GM21367 (cell line): ENCODE measurements around the gene PCBP3.

Experiments
- ATAC-seq: cut with Tn5 transposase; IDR thresholded peaks from one replicate; pipeline ENCODE4 v1.9.1; 2021; ENCODE audit not compliant: unreplicated experiment

Gene PCBP3

DNA sequence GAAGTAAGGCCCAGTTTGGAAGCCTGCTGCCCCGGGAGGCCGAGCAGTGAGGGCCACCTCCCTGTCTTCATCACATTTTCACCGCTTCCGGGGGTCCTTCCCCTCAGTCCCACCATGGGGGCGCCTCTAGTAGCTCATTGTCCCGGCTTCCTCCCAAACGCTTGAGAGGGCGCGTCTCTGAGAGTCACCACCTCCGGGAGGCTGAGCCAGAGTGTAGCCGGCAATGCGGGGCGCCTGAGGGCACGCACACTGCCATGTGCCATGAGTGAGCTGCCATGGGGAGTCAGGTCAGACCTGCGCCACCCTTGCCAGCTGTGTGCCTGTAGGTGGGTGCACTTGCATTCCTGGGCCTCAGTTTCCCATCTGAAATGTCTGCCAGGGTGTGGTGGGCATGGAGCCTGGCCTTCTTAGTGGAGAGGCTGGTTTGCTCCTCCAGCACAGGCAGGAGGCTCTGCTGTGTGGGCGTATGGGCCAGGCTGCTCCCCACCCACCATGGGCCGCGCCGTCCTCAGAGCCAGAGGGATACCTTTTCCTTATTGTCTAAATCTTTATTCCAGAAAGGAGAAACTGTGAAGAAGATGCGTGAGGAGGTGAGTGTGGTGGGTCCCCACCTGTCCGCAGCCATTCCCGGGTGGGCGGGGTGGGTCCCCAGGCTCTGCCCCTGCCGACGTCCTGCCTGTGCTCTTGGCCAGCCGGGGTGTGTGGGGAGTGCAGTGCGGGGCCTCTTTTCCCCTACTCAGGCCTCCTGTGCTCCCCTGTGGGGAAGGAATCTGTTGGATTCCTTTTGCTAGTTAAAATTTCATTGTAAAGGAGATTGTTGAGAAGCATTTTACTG, 256.7 kb downstream of the PCBP3 start:
- ATAC-seq: no peak

GRCh38 chr21:45901061-45901690, 257.7 kb downstream of the PCBP3 start:
- no peak for ATAC-seq

DNA sequence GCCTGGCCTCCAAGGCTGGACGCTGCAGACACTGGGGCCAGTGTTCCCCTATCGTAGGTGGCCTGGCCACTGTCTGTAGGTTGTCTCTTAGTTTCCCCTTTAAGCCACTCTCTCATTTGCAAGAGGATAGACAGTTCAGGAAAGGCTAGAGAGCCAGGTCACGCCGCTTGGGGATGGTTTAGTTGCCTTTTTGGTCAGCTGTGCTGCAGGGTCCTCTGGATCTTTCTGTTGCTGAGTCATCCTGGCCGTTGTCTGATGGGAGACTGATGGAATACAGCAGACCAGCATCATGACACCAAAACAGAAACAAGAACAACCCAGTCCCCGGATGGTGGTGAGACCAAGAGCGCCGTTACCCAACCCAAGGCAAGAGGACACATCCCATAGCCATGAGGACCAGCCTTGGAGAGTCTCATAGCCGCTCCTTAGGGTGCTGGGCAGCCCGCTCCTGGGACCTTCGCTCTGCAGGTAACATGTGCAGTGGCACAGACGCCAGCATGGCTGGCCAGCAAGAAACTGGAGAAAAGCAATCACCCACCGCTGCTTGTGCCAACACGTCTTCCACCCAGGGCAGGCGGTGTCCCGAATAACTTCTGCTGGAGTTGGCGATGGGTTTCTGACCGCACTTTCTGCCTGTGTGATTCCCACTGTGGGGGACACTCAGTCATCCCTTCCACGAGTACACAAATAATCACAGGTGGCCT, 258.9 kb downstream of the PCBP3 start:
- ATAC-seq: no peak

DNA sequence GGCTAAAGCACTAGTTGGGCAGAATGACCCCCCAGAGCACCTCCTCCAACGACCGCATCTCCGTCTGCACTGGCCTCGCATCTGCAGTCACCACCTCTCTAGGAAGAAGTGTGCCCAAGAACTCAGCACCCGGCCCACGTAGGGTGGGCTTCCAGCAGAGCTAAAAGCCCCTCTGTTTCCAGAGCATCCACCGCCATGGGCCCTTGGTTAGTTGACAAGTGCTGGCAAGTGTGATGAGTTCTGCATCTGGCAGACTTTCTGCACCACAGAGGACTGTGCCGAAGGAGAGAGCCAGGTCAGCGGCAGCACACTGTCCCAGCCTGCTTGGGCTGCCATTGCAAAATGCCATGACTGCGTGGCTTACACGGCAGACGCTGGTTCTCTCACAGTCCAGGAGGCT, 261.7 kb downstream of the PCBP3 start:
- no peak for ATAC-seq

DNA sequence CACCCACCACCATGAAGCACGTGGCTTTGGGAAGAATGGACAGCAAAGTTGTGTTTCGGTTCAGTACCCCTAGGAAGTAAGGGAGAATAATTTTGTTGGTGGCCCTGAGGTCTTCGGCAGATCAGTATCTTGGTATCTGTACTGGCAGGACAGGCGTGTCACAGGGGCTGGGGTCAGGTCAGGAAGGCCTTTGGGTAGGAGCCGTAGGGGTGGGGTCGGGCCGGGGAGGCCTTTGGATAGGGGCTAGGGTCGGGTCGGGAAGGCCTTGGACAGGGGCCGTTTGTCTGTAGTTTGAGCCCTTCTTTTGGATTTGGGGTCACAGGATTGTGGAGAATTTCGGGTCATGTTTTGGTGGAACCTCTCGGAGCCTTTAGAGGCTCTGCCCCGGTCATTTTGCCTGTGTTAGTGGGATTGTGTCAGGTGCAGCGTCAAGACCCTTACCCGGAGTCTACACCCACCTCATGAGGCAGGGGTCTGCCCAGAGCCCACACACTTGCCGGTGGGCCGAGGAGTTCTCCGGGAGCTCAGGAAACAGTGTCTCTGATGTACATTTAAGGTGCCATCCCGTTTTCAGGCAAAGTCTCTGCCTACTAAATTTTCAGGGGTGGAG, 262.8 kb downstream of the PCBP3 start:
- no peak for ATAC-seq

DNA sequence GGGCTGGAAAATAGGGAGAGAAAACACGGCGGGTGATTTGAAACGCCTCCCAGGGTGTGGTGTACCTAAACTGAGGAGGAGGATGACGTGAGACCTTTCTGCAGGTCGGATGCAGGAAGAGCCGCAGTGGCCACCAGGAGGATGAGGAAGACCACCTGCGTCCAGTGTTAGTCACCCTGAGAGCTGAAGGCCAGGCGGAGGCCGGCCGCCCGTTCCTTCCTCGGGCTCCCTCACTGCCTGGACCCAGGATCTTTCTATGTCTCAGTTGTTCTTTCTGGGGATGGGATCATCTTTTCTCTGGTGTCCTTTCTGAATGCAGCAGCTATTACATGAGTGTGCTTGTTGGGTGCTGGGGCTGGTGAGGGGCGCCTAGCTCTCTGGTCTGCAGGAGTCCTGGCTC, 263.3 kb downstream of the PCBP3 start:
- ATAC-seq: no peak

DNA sequence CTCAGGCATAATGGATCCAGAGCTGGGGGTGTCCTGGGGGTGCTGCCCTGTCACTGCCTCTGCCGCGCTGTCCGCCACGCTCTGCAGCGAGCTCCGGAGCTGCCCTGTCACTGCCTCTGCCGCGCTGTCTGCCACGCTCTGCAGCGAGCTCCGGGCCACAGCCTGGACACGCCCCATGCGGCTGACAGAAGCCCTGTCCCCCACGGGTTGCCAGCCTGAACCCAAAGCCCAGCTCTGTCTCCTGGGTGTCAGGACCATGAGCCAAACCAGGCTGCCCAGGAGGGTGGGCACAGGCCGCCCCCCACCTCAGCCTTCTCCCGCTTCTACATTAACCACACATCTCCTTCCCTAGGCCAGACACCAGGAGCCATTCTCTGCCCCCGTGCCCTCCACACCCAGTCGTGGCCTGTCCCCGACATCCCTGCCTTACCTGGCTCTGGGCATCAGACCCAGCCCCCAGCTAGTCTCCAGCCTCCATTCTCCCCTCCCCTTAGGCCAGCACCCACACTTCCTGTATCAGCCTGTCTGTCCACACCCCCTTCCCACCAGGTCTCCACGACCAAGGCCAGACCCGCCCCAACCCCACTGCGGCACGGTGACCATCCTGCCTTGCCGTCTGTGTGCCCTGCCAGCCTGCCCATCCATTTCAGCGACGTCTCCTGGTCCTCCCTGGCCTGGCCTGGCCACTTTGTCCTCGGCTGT, 265.2 kb downstream of the PCBP3 start:
- no peak for ATAC-seq

GRCh38 chr21:45909238-45909988, 265.9 kb downstream of the PCBP3 start:
- no peak for ATAC-seq

GRCh38 chr21:45910155-45910547, 266.6 kb downstream of the PCBP3 start:
- no peak for ATAC-seq

- ATAC-seq: no peak
Measured at GRCh38 chr21:45910548-45911221, 267.2 kb downstream of the PCBP3 start.

- ATAC-seq: no peak
Measured at GRCh38 chr21:45911806-45912325, 268.3 kb downstream of the PCBP3 start.

GRCh38 chr21:45912611-45913417, 269.3 kb downstream of the PCBP3 start:
- ATAC-seq: no peak

GRCh38 chr21:45913418-45913765, 269.9 kb downstream of the PCBP3 start:
- no peak for ATAC-seq

DNA sequence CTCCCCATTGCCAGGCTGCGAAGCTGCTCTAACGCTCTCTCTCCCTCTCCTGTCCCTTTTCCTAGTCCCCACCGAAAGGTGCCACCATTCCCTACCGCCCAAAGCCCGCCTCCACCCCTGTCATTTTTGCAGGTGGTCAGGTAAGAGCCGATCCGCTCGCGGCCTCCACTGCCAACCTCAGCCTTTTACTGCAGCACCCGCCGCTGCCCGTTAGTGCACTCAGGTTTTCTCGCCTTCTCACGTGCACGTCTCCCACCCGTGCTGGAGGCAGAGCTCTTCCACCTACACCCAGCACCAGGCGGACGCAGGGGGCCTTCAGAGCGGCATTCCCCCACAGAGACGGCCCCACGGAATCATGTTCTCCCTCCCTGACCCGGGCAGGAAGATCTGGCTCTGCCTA, 270.4 kb downstream of the PCBP3 start:
- no peak for ATAC-seq

DNA sequence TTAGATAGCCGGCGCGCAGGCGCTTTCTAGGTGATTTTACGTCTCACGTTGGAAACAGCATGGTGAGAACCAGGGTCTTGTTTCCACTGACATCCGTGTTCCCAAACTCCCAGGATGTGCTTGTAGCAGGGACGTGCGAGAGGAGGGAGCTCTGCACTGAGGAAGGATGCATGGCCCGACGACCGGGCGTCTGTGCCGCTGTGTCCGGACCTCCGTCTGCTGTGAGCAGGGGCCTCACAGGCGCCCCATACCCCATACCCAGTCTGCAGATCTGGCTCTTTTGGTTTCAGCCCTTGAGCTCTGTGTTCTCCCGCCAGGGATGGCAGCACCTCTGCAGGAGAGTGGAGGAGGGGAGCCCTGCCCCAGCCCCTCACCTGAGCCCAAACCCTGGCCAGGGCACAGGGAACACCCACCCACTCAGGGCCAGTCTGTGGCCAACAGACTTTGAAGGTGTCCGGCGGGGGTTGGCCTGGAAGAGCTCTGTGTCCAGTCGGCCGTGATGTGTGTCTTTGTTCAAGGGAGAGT, 270.9 kb downstream of the PCBP3 start:
- ATAC-seq: no peak

DNA sequence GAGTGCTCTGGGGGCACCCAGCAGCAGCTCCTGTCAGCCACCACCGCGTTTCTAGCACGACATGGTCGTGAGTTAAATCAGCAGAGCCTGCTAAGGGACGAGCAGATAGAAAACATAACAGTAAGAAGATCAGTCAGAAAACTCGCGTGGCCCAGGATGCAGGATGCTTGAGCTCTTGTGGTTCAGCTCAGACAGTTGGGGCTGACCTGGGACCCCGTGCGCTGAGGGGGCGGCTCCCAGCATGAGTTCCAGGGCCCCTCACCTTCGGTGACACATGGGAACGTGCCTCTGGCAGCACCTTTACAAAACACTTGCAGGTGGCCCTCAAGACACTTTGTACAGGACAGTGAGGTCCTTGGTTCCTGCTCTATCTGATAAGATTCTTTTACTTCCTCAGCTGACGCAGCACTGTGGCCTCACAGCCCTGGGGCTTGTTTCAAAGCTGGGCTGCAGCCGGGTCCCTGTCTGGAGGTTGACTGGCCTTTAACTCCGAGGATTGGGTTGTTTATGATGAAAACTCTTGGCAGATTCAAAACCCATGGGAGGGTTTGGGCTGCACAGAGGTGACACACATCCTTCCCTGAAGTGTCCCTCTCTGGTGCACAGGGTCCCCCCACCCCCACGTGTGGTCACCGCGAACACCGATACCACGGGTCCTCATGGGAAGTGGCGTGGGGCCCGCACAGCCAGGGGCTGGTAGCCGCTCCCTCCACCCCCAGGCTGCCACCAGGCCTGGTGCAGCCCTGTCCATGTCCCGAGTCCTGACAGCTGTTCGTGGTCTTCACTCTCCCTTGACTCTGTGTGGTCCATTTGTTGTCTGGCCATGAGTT, 272.7 kb downstream of the PCBP3 start:
- ATAC-seq: no peak

DNA sequence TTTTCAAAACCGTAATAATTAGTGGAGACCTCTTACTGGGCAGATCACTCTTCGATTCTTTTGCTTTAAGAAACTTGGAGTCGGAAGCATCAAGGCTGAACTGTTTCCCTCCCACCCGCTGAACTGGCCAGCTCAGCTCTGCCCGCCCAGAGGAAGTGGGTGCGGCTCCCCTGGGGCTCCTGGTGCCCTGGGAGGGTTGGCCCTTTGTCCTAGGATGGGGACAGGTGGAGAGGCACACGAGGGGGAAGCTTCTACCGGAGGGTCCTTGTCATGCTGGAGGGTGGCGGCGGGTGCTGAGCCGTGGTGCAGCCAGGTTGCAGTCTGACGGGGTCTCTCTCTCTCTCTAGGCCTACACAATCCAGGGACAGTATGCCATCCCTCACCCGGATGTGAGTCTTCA, 273.7 kb downstream of the PCBP3 start:
- no peak for ATAC-seq

GRCh38 chr21:45918011-45918410, 274.5 kb downstream of the PCBP3 start:
- no peak for ATAC-seq
